Measurements from ENCODE around the gene SORBS1. TPM values are rescaled to one million over a fixed set of nuclear protein-coding genes. Genes with fewer than 3 reads are reported as not detected.
A peak's percentile ranks its signal among the peaks of the same experiment; 100 is the strongest.

Gene SORBS1
- 4.9 and 5.4 TPM in 2 replicates for total RNA-seq (2014; rRNA removed; shearing (Covaris generic))

DNA sequence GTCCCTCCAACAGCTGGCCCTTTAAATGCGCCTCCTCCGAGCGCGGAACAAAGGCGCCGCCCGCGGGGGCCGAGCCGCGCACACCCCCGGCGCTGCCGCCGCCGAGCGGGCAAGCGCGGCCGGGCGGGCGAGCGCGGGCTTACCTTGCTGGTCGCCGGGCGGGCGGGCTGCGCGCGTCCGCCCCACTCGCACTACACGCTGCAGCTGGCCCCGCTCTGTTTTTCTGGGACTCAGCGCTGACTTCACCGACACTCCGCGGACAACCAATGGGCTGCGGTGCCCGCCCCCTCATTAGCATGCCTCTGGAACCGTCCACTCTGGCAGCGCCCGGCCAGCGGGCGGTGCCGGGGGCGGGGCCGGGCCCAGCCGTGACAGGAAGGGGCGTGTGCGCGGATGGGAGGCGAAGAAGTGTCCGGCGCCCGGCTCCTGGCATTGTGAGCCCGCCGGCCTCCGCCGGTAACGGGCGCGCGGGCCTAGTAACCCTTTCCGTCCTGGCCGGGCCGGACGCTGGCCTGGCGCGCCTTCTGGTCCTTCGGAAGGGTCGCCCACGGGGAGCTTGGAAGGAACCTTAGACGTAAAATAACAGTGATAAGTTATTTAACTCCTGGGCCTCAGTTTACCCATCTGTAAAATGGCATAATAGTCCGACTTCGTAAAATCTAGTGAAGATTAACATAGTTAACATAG is at the start of gene SORBS1:
SORBS1 (minus strand) TSS at position 195 of the 687 bp plus-strand sequence. CDS start 120,236 bp downstream, outside the sequence.
- peak; percentile 96 for DNase-seq (ENCODE audit: low read depth)

DNA sequence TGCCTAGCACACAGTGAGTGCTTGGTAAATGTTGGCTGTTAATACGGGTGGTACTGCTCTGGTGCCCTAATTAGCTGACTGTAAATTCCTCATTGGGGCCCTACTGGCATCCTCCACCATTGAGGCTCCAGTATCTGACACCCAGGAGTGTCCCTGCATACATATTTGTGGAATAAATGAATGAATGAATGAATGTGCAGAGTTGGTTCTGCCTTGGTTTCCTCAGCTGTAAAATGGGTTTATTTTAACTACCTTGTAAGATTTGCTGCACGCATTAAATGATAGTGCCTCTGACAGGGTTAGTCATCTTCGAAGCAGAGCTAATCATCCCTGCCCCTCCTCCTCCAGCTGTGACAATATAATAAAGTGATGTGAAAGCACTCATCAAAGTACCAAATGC is 49.6 kb upstream of the SORBS1 start:
- DNase-seq (ENCODE audit: low read depth), result no peak

DNA sequence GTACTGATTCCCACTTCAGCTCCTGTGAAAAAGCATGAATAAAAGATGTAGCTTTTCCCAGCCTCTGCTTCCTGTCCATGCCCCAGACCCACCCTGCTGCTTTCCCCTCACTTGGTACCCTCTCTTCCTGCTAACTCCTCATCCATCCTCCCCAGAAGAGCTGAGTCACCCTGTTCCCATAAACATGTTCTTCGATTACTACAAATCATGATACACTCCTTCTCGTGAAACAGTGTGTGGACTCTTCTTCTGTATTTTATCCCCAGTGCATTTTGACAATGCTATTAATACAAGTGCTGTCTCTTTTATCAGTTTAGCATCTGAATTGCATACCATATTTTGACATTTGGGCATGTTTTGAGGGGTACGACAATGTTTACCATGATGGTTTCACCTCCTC is 45.8 kb upstream of the SORBS1 start:
- DNase-seq (ENCODE audit: low read depth), result no peak

GRCh38 chr10:95605163-95605562 is 44.0 kb upstream of the SORBS1 start:
- no peak for DNase-seq (ENCODE audit: low read depth)

DNA sequence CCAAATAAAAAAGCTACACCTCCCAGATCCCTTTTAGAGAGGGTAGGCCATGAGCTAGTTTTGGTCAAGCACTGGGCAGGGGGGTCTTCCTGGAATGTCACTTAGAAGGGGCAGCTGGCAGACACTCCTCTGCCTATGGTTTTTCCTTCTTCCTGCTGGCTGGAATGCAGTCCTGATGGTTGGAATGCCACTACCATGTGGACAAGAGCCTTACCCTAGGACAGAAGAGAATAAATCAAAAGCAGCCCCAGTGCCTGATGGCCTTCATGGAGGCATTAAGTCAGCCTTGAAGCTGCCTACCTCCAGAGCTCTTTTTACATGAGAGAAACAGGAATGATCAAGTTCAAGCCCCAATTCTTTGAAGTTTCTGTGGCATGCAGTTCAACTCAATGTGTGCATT is 43.5 kb upstream of the SORBS1 start:
- no peak for DNase-seq (ENCODE audit: low read depth)

DNA sequence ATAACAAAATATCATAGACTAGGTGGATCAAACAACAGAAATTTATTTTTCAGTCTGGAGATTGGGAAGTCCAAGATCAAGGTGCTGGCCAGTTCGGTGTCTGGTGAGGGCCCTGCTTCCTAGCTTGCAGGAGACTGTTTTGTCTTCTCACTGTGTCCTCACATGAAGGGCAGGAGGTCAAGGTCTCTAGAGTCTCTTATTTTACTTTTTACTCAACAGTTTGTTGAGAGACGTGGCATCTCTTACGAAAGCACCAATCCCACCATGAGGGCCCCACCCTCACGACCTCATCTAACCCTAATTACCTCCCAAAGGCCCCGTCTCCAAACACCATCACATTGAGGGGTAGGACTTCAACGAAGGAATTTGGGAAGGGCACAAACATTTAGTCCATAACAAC is 41.2 kb upstream of the SORBS1 start:
- no peak for DNase-seq (ENCODE audit: low read depth)

- peak; percentile 81 for DNase-seq (ENCODE audit: low read depth)
Measured at GRCh38 chr10:95601116-95601719, 40.0 kb upstream of the SORBS1 start.

GRCh38 chr10:95600158-95600557 is 39.0 kb upstream of the SORBS1 start:
- DNase-seq (ENCODE audit: low read depth), result no peak

GRCh38 chr10:95597788-95598187 is 36.6 kb upstream of the SORBS1 start:
- DNase-seq (ENCODE audit: low read depth), result no peak

- no peak for DNase-seq (ENCODE audit: low read depth)
Measured at GRCh38 chr10:95588025-95588424, 26.9 kb upstream of the SORBS1 start.

DNA sequence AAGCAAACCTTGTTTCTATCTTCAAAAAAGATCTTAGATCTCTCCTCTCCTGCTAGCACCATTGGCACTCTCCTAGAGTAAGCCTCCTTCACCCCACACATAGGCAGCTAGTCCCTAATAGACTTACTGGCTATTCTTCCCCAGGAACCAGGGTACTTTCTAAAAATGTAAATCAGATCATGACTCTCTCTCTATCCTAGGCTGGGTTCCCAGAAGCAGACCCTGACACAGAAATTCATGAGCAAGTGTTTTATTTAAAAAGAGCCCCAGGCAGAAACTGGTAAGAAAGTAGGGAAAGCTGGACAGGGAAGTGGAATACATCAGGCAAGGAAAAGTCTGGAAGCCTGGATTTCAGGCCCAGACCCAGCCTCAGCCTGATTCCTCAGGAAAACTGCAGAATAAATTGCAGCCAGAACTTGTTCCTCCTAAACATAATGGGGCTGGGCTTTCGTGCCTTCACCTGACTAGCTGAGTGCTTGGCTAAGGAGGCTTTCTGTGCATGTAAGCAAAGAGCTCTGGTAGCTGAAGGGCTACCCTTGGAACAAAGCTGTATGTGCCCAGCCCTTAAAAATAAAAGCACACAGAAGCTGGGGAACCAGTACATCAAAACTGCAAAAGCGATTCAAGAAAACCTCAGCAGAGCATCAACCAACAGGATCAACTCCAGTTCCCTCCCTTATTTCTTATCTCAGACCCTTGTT is 18.8 kb upstream of the SORBS1 start:
- no peak for DNase-seq (ENCODE audit: low read depth)

DNA sequence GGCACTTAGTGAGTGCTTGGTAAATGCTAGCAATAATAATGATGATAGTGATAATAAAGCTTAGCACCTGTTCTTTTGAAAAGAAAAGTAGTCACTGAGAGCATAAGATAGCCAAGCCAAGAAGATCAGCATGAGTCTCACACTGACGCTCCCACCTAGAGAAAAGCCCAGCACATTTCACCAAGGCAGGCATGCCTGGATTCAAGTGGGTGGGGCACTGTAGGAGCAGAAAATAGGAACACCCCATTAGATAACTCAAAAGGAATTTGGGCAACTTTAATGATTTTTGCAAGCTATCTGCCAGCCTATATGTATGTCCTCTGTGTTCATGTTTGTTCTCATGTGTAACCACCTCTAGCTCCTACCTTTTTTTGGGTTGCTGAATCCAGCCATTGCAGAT is 18.1 kb upstream of the SORBS1 start:
- DNase-seq (ENCODE audit: low read depth), result no peak

DNA sequence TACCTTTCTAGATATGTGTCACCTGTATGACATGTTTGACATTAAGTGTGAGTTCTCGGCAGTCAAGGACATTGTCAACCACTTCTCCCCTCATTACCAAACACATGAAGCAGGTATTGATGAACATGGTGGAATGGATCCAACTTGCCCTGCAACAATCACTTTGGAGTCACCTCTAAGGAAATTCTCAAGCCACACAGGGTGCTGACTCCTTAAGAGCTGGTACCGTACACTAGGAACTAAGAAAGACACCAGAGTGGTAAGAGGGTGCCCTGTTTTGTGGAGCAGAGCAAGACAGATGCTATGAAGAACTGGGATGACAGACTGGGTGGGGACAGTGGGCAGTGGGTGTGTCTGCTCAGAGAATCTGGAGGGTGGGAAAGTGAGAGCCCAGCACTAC is 17.4 kb upstream of the SORBS1 start:
- DNase-seq (ENCODE audit: low read depth), result no peak

DNA sequence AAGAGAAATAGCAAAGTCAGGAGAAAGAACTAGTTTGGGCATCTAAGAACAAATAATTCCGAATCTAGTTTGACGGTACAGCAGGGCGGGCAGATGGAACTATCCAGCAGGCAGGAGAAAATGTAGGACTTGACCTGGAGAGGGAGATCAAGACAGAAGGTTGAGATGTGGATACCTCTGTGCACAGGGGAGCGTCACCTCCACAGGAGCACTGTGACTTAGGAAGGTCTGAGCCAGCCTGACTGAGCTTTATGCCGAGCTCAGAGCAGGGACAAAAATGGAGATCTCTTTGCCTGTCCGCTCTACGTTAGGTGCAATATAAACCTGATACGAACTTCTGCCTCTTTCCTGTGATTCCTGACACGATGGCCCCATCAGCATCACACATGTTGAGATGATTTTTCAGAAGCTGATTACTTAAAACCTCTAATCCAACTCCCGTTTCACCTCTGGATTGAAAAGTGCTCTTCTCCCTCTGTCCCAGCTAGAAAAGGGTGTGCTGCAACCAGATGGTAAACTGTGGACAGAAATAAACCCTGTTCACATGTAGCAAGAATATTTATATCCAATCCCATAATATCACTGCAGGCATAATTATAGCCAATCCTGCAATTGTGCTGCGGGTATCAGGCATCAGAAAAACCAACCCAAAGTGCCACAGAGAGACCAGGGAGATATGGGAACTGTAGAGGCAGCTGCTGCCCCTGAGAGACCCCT is 13.6 kb upstream of the SORBS1 start:
- DNase-seq (ENCODE audit: low read depth), result no peak

- DNase-seq (ENCODE audit: low read depth), result no peak
Measured at GRCh38 chr10:95573964-95574604, 12.9 kb upstream of the SORBS1 start.

DNA sequence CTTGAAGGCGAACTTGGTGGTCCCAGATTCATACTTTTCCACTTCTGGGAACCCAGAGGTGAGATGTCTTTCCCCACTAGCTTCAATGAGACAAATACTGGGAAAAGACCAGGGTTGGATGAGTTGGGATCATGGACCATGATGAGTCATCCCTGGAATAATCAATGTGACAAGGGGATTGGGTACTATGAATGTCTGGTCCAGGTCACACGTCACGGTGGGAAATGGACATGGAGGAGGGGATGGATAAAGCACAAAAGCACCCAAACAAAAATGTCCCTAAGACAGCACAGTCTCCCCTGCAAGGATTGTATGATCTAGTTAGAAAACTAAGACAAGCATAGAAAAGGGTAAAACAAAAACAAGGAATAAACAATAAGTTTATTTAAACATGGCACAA is 12.4 kb upstream of the SORBS1 start:
- no peak for DNase-seq (ENCODE audit: low read depth)

- no peak for DNase-seq (ENCODE audit: low read depth)
Measured at GRCh38 chr10:95572131-95572820, 11.1 kb upstream of the SORBS1 start.

GRCh38 chr10:95571390-95571789 is 10.2 kb upstream of the SORBS1 start:
- DNase-seq (ENCODE audit: low read depth), result no peak

- DNase-seq (ENCODE audit: low read depth), result no peak
Measured at GRCh38 chr10:95569368-95569767, 8.2 kb upstream of the SORBS1 start.

GRCh38 chr10:95567903-95568630 is 6.9 kb upstream of the SORBS1 start:
- DNase-seq (ENCODE audit: low read depth), result peak; percentile 9

GRCh38 chr10:95566136-95566535 is 5.0 kb upstream of the SORBS1 start:
- no peak for DNase-seq (ENCODE audit: low read depth)

Measured in Daoy (cell line).